ENCODE results near the gene C2CD2.

- TF ChIP-seq, protein P1, sequence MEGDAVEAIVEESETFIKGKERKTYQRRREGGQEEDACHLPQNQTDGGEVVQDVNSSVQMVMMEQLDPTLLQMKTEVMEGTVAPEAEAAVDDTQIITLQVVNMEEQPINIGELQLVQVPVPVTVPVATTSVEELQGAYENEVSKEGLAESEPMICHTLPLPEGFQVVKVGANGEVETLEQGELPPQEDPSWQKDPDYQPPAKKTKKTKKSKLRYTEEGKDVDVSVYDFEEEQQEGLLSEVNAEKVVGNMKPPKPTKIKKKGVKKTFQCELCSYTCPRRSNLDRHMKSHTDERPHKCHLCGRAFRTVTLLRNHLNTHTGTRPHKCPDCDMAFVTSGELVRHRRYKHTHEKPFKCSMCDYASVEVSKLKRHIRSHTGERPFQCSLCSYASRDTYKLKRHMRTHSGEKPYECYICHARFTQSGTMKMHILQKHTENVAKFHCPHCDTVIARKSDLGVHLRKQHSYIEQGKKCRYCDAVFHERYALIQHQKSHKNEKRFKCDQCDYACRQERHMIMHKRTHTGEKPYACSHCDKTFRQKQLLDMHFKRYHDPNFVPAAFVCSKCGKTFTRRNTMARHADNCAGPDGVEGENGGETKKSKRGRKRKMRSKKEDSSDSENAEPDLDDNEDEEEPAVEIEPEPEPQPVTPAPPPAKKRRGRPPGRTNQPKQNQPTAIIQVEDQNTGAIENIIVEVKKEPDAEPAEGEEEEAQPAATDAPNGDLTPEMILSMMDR (conservative IDR thresholded peaks at IDR 0.05; ENCODE audit: low read length), result no peak
- TF ChIP-seq EZH2phosphoT487 (IDR thresholded peaks at IDR 0.05; ENCODE audit: borderline replicate concordance), result no peak
These were observed 28.1 kb downstream of the C2CD2 start for GRCh38 chr21:41925767-41926116.
